GM12878 (cell line): ENCODE measurements around the gene AKR1B1.

Experiments
- CHD1 ChIP-seq: IDR thresholded peaks from 2 replicates; pipeline ENCODE4 v1.6.1; 2012; ENCODE audit warnings: low read depth, low read length, improper control_type of control experiment
- ETV6 ChIP-seq, 2 experiments: fragments of 450-650 bp in 1 of 2; IDR thresholded peaks in 1 of 2; conservative IDR thresholded peaks in 1 of 2; 2 replicates each; pipeline ENCODE4 v1.6.1; 2014; ENCODE audit warnings: antibody characterized with exemption in 1 of 2, borderline replicate concordance in 1 of 2, low read depth in 1 of 2, mild to moderate bottlenecking in 1 of 2, moderate library complexity in 1 of 2
- GABPA ChIP-seq: IDR thresholded peaks from 2 replicates; pipeline ENCODE4 v1.6.1; 2014; ENCODE audit warnings: antibody characterized with exemption, low read depth, mild to moderate bottlenecking, inconsistent platforms
- PML ChIP-seq: IDR thresholded peaks from 2 replicates; pipeline ENCODE4 v1.6.1; 2012; ENCODE audit warnings: low read length, inconsistent platforms
- POLR2AphosphoS2 ChIP-seq: IDR thresholded peaks from 2 replicates; pipeline ENCODE4 v1.6.1; 2011; ENCODE audit warnings: low read depth, mild to moderate bottlenecking, low read length, improper control_type of control experiment, moderate library complexity
- RAD21 ChIP-seq: IDR thresholded peaks from 2 replicates; pipeline ENCODE4 v1.6.1; 2011; ENCODE audit warnings: mild to moderate bottlenecking, low read depth, low read length, moderate library complexity; ENCODE audit not compliant: insufficient read depth
- TBL1XR1 ChIP-seq: IDR thresholded peaks from 2 replicates; pipeline ENCODE4 v1.6.1; 2012; ENCODE audit warnings: low read depth, low read length, improper control_type of control experiment
- ZNF274 ChIP-seq: IDR thresholded peaks from one replicate; pipeline ENCODE4 v1.8.0; 2011; ENCODE audit not compliant: insufficient read length, insufficient read depth
- TF ChIP-seq, protein P1 (sequence below), 3 experiments: IDR thresholded peaks in 2 of 3; conservative IDR thresholded peaks in 1 of 3; 2 replicates each; pipeline ENCODE4 v1.5.1; 2011; ENCODE audit warnings: low read depth in 3 of 3, low read length in 3 of 3, mild to moderate bottlenecking in 3 of 3, control low read depth in 2 of 3, moderate library complexity in 2 of 3, inconsistent platforms in 1 of 3, mixed read lengths in 1 of 3; ENCODE audit not compliant: control insufficient read depth in 2 of 3, insufficient read depth in 1 of 3; ENCODE audit errors: extremely low read depth in 1 of 3
- TF ChIP-seq, protein P2 (sequence below): IDR thresholded peaks from 2 replicates; pipeline ENCODE4 v1.6.1; 2012; ENCODE audit warnings: mild to moderate bottlenecking, low read depth, low read length
- TF ChIP-seq, protein P3 (sequence below): IDR thresholded peaks from 2 replicates; pipeline ENCODE4 v1.6.1; 2012; ENCODE audit warnings: low read depth, low read length, improper control_type of control experiment

DNA sequence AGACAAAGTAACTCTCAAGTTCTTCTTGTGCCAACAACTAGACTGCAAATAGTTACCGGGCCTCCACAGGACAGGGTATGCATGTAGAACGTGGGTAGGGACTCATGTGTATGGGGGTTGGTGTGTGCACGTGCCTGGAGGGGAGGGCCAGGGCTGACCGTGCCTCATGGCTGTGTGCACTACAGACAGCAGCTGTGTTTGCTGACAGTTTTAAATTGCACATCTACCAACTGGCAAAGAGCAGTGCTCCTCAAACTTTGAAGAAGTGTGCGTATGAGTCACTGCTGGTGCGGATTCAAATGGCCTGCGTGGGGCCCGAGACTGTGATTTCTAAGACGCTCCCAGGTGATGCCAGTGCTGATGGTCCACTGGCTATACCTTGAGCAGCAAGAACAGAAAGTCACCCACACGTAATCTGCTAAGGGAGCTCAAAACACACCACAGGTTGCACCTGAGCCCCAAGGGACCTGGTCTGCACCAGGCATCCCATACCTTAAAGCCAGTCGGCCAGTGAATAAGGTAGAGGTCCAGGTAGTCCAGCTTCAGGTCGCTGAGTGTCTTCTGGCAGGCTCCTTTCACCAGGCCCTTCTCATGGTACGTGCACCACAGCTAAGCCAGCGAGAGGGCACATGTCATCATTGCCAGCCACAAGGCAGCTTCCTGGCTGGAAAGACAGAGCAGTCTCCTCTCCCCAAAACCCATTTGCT, 8.5 kb downstream of the AKR1B1 start:
- TF ChIP-seq PML = no peak
- no peak for TF ChIP-seq RAD21
- TF ChIP-seq ETV6 (conservative IDR thresholded peaks at IDR 0.05 in 1 of 2, IDR thresholded peaks at IDR 0.05 in 1 of 2; ENCODE audit: borderline replicate concordance in 1 of 2, low read depth in 1 of 2) = no peak
- TF ChIP-seq GABPA = no peak
- TF ChIP-seq, protein P1, sequence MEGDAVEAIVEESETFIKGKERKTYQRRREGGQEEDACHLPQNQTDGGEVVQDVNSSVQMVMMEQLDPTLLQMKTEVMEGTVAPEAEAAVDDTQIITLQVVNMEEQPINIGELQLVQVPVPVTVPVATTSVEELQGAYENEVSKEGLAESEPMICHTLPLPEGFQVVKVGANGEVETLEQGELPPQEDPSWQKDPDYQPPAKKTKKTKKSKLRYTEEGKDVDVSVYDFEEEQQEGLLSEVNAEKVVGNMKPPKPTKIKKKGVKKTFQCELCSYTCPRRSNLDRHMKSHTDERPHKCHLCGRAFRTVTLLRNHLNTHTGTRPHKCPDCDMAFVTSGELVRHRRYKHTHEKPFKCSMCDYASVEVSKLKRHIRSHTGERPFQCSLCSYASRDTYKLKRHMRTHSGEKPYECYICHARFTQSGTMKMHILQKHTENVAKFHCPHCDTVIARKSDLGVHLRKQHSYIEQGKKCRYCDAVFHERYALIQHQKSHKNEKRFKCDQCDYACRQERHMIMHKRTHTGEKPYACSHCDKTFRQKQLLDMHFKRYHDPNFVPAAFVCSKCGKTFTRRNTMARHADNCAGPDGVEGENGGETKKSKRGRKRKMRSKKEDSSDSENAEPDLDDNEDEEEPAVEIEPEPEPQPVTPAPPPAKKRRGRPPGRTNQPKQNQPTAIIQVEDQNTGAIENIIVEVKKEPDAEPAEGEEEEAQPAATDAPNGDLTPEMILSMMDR (IDR thresholded peaks at IDR 0.05 in 2 of 3, conservative IDR thresholded peaks at IDR 0.05 in 1 of 3; ENCODE audit: control insufficient read depth in 2 of 3, extremely low read depth in 1 of 3, insufficient read depth in 1 of 3, low read depth in 3 of 3, low read length in 3 of 3) = no peak
- TF ChIP-seq POLR2AphosphoS2 = no peak
- TF ChIP-seq, protein P2, sequence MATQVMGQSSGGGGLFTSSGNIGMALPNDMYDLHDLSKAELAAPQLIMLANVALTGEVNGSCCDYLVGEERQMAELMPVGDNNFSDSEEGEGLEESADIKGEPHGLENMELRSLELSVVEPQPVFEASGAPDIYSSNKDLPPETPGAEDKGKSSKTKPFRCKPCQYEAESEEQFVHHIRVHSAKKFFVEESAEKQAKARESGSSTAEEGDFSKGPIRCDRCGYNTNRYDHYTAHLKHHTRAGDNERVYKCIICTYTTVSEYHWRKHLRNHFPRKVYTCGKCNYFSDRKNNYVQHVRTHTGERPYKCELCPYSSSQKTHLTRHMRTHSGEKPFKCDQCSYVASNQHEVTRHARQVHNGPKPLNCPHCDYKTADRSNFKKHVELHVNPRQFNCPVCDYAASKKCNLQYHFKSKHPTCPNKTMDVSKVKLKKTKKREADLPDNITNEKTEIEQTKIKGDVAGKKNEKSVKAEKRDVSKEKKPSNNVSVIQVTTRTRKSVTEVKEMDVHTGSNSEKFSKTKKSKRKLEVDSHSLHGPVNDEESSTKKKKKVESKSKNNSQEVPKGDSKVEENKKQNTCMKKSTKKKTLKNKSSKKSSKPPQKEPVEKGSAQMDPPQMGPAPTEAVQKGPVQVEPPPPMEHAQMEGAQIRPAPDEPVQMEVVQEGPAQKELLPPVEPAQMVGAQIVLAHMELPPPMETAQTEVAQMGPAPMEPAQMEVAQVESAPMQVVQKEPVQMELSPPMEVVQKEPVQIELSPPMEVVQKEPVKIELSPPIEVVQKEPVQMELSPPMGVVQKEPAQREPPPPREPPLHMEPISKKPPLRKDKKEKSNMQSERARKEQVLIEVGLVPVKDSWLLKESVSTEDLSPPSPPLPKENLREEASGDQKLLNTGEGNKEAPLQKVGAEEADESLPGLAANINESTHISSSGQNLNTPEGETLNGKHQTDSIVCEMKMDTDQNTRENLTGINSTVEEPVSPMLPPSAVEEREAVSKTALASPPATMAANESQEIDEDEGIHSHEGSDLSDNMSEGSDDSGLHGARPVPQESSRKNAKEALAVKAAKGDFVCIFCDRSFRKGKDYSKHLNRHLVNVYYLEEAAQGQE = no peak
- TF ChIP-seq, protein P3, sequence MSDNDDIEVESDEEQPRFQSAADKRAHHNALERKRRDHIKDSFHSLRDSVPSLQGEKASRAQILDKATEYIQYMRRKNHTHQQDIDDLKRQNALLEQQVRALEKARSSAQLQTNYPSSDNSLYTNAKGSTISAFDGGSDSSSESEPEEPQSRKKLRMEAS = no peak
- no peak for TF ChIP-seq TBL1XR1
- TF ChIP-seq CHD1 = no peak
- no peak for TF ChIP-seq ZNF274
